Suprapubic skin (tissue), 4 donors: ENCODE measurements around the gene HAPLN3.

Experiments
- CTCF ChIP-seq, 2 donors: fragments of 200-600 bp in 1 of 2; fragments of 450-650 bp in 1 of 2; sonication (generic) in 1 of 2; IDR thresholded peaks; one replicate each; pipeline ENCODE4 v1.5.1; 2016 to 2019; ENCODE audit warnings: antibody characterized with exemption in 2 of 2, mild to moderate bottlenecking in 1 of 2, moderate library complexity in 1 of 2
- EP300 ChIP-seq: sonication (generic); formaldehyde crosslinking; IDR thresholded peaks from one replicate; pipeline ENCODE4 v1.6.1; 2017; ENCODE audit warnings: antibody characterized with exemption
- POLR2AphosphoS5 ChIP-seq, 3 donors: sonication (generic); formaldehyde crosslinking; IDR thresholded peaks; one replicate each; pipeline ENCODE4 v1.6.1; 2017; ENCODE audit warnings: antibody characterized with exemption in 3 of 3

- no peak for TF ChIP-seq POLR2AphosphoS5 (IDR thresholded peaks at IDR 0.05)
- TF ChIP-seq CTCF (IDR thresholded peaks at IDR 0.05) = no peak
- no peak for TF ChIP-seq EP300
These were observed 45.8 kb downstream of the HAPLN3 start for GRCh38 chr15:88849376-88850072.
